Gastrocnemius medialis (tissue), 4 donors: Measurements from ENCODE around the gene FAM107B.

Source experiments
- CTCF ChIP-seq, 5 experiments: fragments of 450-650 bp in 3 of 5; fragments of 200-600 bp in 2 of 5; sonication (generic) in 2 of 5; IDR thresholded peaks in 4 of 5; conservative IDR thresholded peaks in 1 of 5; 1 replicate in 4 of 5; 2 replicates in 1 of 5; pipeline ENCODE4 v1.5.1; 2016 to 2019; ENCODE audit warnings: antibody characterized with exemption in 5 of 5, mild to moderate bottlenecking in 3 of 5, moderate library complexity in 3 of 5
- POLR2A ChIP-seq, 2 donors: fragments of 450-650 bp; IDR thresholded peaks; one replicate each; pipeline ENCODE4 v1.6.1; 2017; ENCODE audit warnings: antibody characterized with exemption in 2 of 2, mild to moderate bottlenecking in 2 of 2, moderate library complexity in 2 of 2

- TF ChIP-seq CTCF (IDR thresholded peaks at IDR 0.05 in 4 of 5, conservative IDR thresholded peaks at IDR 0.05 in 1 of 5) (no peak), POLR2A (IDR thresholded peaks at IDR 0.05) (no peak)
Observed at GRCh38 chr10:14541379-14541778, 233.3 kb downstream of the FAM107B start.
